SKM-1 (cell line): ENCODE results near the gene ADGRD1.

Source experiments
- DNase-seq: peaks from one replicate; lab custom pipeline; 2025; ENCODE audit not compliant: unreplicated experiment; lab: John Stamatoyannopoulos, UW

The ADGRD1 gene

GRCh38 chr12:131005161-131006035 lies 51.7 kb downstream of the ADGRD1 start:
- no peak for DNase-seq

GRCh38 chr12:131006036-131006735 lies 52.5 kb downstream of the ADGRD1 start:
- DNase-seq = no peak

GRCh38 chr12:131007031-131007739 lies 53.5 kb downstream of the ADGRD1 start:
- no peak for DNase-seq

GRCh38 chr12:131007740-131008117 lies 54.0 kb downstream of the ADGRD1 start:
- DNase-seq = no peak

GRCh38 chr12:131008131-131008912 lies 54.6 kb downstream of the ADGRD1 start:
- no peak for DNase-seq

- DNase-seq = no peak
Observed at GRCh38 chr12:131008913-131009270, 55.2 kb downstream of the ADGRD1 start.

- DNase-seq = no peak
Observed at GRCh38 chr12:131009595-131010395, 56.1 kb downstream of the ADGRD1 start.

GRCh38 chr12:131010396-131011131 lies 56.9 kb downstream of the ADGRD1 start:
- no peak for DNase-seq

GRCh38 chr12:131011165-131012079 lies 57.7 kb downstream of the ADGRD1 start:
- no peak for DNase-seq

- DNase-seq = no peak
Observed at GRCh38 chr12:131012279-131013069, 58.8 kb downstream of the ADGRD1 start.

GRCh38 chr12:131013118-131013517 lies 59.4 kb downstream of the ADGRD1 start:
- DNase-seq = no peak

GRCh38 chr12:131014343-131014742 lies 60.6 kb downstream of the ADGRD1 start:
- no peak for DNase-seq

GRCh38 chr12:131015581-131016337 lies 62.1 kb downstream of the ADGRD1 start:
- no peak for DNase-seq

GRCh38 chr12:131017477-131017991 lies 63.8 kb downstream of the ADGRD1 start:
- DNase-seq = no peak

GRCh38 chr12:131018019-131018620 lies 64.4 kb downstream of the ADGRD1 start:
- no peak for DNase-seq

GRCh38 chr12:131018808-131019397 lies 65.2 kb downstream of the ADGRD1 start:
- DNase-seq = no peak
